Neuron (in vitro differentiated cells): ENCODE measurements around the gene PROX1.
A peak's percentile ranks its signal among the peaks of the same experiment; 100 is the strongest.

Source experiments
- H2AFZ ChIP-seq: one replicate; pipeline ENCODE4 v1.6.1; 2013; ENCODE audit warnings: low read depth, mild to moderate bottlenecking, inconsistent platforms, low read length, moderate library complexity
- H3K27me3 ChIP-seq: one replicate; pipeline ENCODE4 v1.6.1; 2013; ENCODE audit warnings: low read length; ENCODE audit not compliant: insufficient read depth
- H3K36me3 ChIP-seq: one replicate; pipeline ENCODE4 v1.6.1; 2013; ENCODE audit warnings: low read length; ENCODE audit not compliant: insufficient read depth
- H3K4me1 ChIP-seq: one replicate; pipeline ENCODE4 v1.6.1; 2013; ENCODE audit warnings: low read length; ENCODE audit not compliant: insufficient read depth
- H3K4me3 ChIP-seq: 2 replicates; pipeline ENCODE4 v1.5.1; 2013; ENCODE audit warnings: mild to moderate bottlenecking, low read length, moderate library complexity
- H3K9me3 ChIP-seq: one replicate; pipeline ENCODE4 v1.6.1; 2013; ENCODE audit warnings: low read length

PROX1 gene

GRCh38 chr1:214008791-214009422 is 21.1 kb downstream of the PROX1 start:
- Histone ChIP-seq H2AFZ (no peak overlapping the region), H3K9me3 (no peaks in the 10 kb centered on the region), H3K27me3 (no peaks in the 10 kb centered on the region), H3K4me1 (peaks cover 25% of the 10 kb centered on the region), H3K4me3 (no peak overlapping the region), H3K36me3 (peaks cover 10% of the 10 kb centered on the region)

DNA sequence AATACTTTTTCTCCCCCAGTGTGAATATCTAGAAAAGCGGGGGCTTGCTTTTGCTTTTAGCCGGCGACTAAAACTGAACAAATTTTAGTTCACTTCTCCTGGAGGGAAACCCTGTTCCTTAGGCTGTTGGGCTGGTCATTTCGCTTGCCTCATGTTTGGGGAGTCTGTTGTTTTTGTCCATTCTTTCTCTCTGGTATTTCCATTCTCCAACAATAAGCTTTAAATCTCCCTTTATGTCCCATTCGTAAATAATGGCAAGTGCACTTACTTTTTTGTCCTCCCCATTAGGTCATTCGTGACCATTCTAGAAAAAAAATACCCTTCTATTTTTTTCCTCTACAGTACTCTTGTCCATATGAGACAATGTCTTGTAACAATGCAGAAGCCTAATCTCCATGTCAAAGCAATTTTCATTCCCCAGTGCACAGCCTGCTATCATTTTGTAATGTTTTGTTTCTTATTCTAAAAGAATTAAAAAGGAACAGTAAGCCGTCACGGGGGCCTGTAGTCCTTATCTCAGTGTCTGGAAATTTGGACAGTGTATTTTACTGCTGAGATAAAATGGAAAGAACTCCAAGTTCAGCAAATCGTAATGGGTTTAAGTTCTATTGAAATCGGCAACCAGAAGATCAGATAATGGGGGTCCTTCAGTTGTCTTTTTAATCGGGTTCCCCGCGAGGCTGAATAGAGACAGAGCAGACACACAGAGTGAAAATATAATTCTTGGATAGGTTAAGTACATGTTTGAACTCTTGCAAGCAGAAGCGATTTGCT is 21.8 kb downstream of the PROX1 start:
- Histone ChIP-seq H2AFZ (no peak overlapping the region), H3K9me3 (no peaks in the 10 kb centered on the region), H3K36me3 (peaks cover 14% of the 10 kb centered on the region), H3K4me3 (no peak overlapping the region), H3K27me3 (no peaks in the 10 kb centered on the region), H3K4me1 (peaks cover 24% of the 10 kb centered on the region)

GRCh38 chr1:214010197-214010573 is 22.4 kb downstream of the PROX1 start:
- H3K4me3 ChIP-seq, result no peak overlapping the region
- H3K9me3 ChIP-seq, result no peaks in the 10 kb centered on the region
- no peak overlapping the region for H2AFZ ChIP-seq
- no peaks in the 10 kb centered on the region for H3K27me3 ChIP-seq
- H3K4me1 ChIP-seq, result peaks cover 24% of the 10 kb centered on the region
- peaks cover 14% of the 10 kb centered on the region for H3K36me3 ChIP-seq

DNA sequence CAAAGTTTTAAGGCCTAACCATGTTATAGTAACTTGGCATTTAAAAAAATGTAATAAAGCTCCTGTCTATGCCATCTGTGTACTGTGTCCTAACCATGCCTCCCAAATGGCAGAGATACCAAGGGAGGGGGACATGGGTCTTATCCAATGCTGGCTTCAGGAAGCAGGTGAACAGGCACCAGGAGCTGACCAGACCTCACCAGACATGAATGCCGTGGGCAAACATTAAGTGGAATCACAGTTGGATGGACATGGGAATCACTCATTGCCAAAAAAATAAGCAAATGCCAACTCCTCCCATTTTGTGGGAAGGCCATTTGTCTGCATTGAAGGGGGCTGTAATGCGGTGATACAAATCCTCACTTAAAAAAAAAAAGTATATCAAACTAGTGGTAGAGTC is 22.9 kb downstream of the PROX1 start:
- Histone ChIP-seq H3K36me3 (peaks cover 14% of the 10 kb centered on the region), H3K27me3 (no peaks in the 10 kb centered on the region), H2AFZ (no peak overlapping the region), H3K4me3 (no peak overlapping the region), H3K9me3 (peaks cover 2% of the 10 kb centered on the region), H3K4me1 (peaks cover 24% of the 10 kb centered on the region)

DNA sequence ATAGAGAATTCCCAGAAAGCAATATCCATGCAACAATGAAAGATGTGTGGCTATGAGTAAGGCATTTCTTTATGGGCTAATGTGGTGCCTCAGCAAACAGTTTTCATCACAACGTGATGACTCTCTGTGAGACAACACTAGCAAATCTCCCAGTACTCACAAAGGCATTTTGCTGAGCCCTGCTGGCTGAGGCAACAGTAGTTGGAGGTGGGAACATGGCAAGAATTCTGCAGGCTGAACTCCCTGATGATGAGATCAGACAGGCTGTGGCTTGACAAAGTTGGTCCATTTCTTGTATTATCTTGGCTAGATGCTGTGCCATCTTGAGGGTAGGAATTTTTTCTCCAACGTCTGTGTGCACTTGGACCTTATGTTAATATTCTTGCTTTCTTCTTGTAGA is 24.6 kb downstream of the PROX1 start:
- H3K36me3 ChIP-seq, result peaks cover 14% of the 10 kb centered on the region
- no peaks in the 10 kb centered on the region for H3K27me3 ChIP-seq
- no peak overlapping the region for H2AFZ ChIP-seq
- H3K4me3 ChIP-seq, result no peak overlapping the region
- H3K9me3 ChIP-seq, result peaks cover 2% of the 10 kb centered on the region
- H3K4me1 ChIP-seq, result peaks cover 37% of the 10 kb centered on the region

- Histone ChIP-seq H2AFZ (no peak overlapping the region), H3K27me3 (no peaks in the 10 kb centered on the region), H3K36me3 (peaks cover 14% of the 10 kb centered on the region), H3K4me1 (peaks cover 43% of the 10 kb centered on the region), H3K4me3 (no peak overlapping the region), H3K9me3 (peaks cover 2% of the 10 kb centered on the region)
Measured at GRCh38 chr1:214013614-214014377, 26.0 kb downstream of the PROX1 start.

DNA sequence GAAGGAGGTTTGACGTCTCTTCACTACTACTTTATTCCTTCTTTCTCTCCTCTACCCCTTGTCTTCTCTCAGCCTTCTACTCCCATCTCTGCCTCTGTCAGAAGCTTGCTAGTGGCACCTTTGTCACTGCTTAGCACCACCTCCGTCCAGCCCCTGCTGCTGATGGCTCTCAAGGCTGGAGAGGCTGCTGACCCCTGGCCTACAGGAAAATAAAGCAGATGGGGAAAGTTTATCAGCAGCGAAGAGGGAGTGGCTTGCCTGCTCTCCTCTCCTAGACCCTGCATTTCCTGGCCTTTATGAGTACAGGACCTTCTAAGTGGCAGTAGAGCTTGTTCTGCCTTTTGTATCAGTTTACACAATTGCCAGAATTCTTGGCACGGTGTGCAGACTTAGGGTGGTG is 27.0 kb downstream of the PROX1 start:
- Histone ChIP-seq H3K27me3 (no peaks in the 10 kb centered on the region), H3K4me1 (peaks cover 43% of the 10 kb centered on the region), H2AFZ (no peak overlapping the region), H3K9me3 (peaks cover 2% of the 10 kb centered on the region), H3K36me3 (peaks cover 14% of the 10 kb centered on the region), H3K4me3 (no peak overlapping the region)

GRCh38 chr1:214017191-214017982 is 29.6 kb downstream of the PROX1 start:
- Histone ChIP-seq H2AFZ (peak overlapping the region; percentile 12), H3K4me1 (peaks cover 36% of the 10 kb centered on the region), H3K4me3 (no peak overlapping the region), H3K27me3 (no peaks in the 10 kb centered on the region), H3K9me3 (peaks cover 2% of the 10 kb centered on the region), H3K36me3 (peaks cover 12% of the 10 kb centered on the region)

GRCh38 chr1:214018386-214019268 is 30.9 kb downstream of the PROX1 start:
- Histone ChIP-seq H3K36me3 (peaks cover 13% of the 10 kb centered on the region), H2AFZ (no peak overlapping the region), H3K27me3 (no peaks in the 10 kb centered on the region), H3K4me3 (no peak overlapping the region), H3K9me3 (peaks cover 2% of the 10 kb centered on the region), H3K4me1 (peaks cover 36% of the 10 kb centered on the region)

DNA sequence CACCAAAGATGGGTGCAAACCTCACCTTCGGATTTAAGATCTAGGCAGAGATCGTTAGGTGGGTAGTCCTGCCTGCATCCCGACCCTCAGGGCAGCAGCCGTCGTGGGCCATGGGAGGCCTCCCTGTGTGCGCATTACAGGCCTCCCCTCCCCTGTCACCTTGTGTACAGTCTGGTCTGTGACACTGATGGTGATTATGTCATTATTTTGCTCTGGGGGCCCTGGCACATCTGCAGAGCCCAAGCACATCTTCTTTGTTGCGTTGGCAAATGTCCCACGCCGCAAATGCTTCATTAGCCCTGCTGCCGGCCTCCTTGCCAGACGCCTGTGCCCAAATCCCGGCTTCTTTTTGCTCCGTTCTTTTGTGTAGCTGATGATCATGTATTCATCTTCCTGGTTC is 31.7 kb downstream of the PROX1 start:
- H3K9me3 ChIP-seq, result peaks cover 2% of the 10 kb centered on the region
- H2AFZ ChIP-seq, result no peak overlapping the region
- no peaks in the 10 kb centered on the region for H3K27me3 ChIP-seq
- peaks cover 36% of the 10 kb centered on the region for H3K4me1 ChIP-seq
- H3K4me3 ChIP-seq, result no peak overlapping the region
- H3K36me3 ChIP-seq, result peaks cover 8% of the 10 kb centered on the region

DNA sequence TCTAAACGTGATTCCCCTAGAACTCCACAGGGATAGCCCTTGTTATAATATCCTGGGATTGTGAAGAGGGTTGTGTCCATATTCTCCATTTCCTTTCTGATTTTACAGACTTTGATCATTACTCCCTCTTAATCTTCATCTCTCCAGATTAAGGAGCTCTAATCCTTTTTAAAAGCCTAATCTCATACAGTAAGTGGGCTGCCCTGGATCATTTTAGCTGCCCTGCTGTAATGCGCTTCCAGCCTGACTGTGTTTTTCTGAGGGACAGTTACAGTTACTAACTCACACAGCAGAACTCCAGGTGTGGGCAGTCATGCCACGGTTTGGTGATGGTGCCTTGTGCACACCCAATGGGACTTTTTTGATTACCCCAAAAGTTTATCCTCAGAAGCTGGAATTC is 33.5 kb downstream of the PROX1 start:
- H3K4me3 ChIP-seq, result no peak overlapping the region
- no peaks in the 10 kb centered on the region for H3K9me3 ChIP-seq
- peaks cover 34% of the 10 kb centered on the region for H3K4me1 ChIP-seq
- H2AFZ ChIP-seq, result no peak overlapping the region
- H3K36me3 ChIP-seq, result peaks cover 8% of the 10 kb centered on the region
- H3K27me3 ChIP-seq, result no peaks in the 10 kb centered on the region

- Histone ChIP-seq H3K4me3 (no peak overlapping the region), H3K9me3 (no peaks in the 10 kb centered on the region), H2AFZ (no peak overlapping the region), H3K36me3 (peaks cover 12% of the 10 kb centered on the region), H3K27me3 (no peaks in the 10 kb centered on the region), H3K4me1 (peaks cover 31% of the 10 kb centered on the region)
Measured at GRCh38 chr1:214022229-214022791, 34.5 kb downstream of the PROX1 start.
